PC-3 (cell line): ENCODE results near the gene TRDMT1.

ENCODE experiments used
- EZH2 ChIP-seq: fragments of 300-600 bp; sonication (generic); IDR thresholded peaks from one replicate; pipeline ENCODE4 v1.6.1; 2017; ENCODE audit warnings: antibody characterized with exemption, mild to moderate bottlenecking, low read length; ENCODE audit not compliant: unreplicated experiment
- TF ChIP-seq, protein P1 (sequence below): fragments of 300-600 bp; sonication (generic); conservative IDR thresholded peaks from 2 replicates; pipeline ENCODE4 v1.5.1; 2017; ENCODE audit warnings: antibody characterized with exemption, low read depth, mild to moderate bottlenecking, low read length

- TF ChIP-seq, protein P1, sequence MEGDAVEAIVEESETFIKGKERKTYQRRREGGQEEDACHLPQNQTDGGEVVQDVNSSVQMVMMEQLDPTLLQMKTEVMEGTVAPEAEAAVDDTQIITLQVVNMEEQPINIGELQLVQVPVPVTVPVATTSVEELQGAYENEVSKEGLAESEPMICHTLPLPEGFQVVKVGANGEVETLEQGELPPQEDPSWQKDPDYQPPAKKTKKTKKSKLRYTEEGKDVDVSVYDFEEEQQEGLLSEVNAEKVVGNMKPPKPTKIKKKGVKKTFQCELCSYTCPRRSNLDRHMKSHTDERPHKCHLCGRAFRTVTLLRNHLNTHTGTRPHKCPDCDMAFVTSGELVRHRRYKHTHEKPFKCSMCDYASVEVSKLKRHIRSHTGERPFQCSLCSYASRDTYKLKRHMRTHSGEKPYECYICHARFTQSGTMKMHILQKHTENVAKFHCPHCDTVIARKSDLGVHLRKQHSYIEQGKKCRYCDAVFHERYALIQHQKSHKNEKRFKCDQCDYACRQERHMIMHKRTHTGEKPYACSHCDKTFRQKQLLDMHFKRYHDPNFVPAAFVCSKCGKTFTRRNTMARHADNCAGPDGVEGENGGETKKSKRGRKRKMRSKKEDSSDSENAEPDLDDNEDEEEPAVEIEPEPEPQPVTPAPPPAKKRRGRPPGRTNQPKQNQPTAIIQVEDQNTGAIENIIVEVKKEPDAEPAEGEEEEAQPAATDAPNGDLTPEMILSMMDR, result no peak
- TF ChIP-seq EZH2, result no peak
Observed at GRCh38 chr10:17100586-17100985, 100.9 kb downstream of the TRDMT1 start.
